ENCODE measurements around the gene ACP3.

GRCh38 chr3:132290833-132291232, 26.4 kb upstream of the ACP3 start:
- TF ChIP-seq CTCF (conservative IDR thresholded peaks at IDR 0.05 in 1 of 2, IDR thresholded peaks at IDR 0.05 in 1 of 2; ENCODE audit: low read depth in 1 of 2, low read length in 2 of 2): no peak
- no peak for TF ChIP-seq EZH2 (IDR thresholded peaks at IDR 0.05; ENCODE audit: low read length, missing control alignments)

Data from fibroblast of lung (primary cell).